Activated CD8-positive, alpha-beta memory T cell treated with anti-CD3 and anti-CD28 coated beads for 4 hours (primary cell): ENCODE measurements around the gene AMIGO1.

Source experiments
- DNase-seq, 2 donors: peaks; one replicate each; pipeline ENCODE4 v3.0.0-alpha.2; 2020; ENCODE audit warnings: low read depth in 2 of 2

Gene AMIGO1

GRCh38 chr1:109509176-109510134 is at the start of gene AMIGO1:
Gene AMIGO1 (minus strand): TSS chr1:109509727. CDS start chr1:109508912, 815 bp downstream.
- DNase-seq: peak in 1 of 2 donors; percentile 38

GRCh38 chr1:109557520-109557919 is 48.0 kb upstream of the AMIGO1 start:
- DNase-seq: no peak

- no peak for DNase-seq
Measured at GRCh38 chr1:109556563-109556962, 47.0 kb upstream of the AMIGO1 start.

GRCh38 chr1:109548321-109549267 is 39.1 kb upstream of the AMIGO1 start, which contains the start of gene GNAI3:
Gene GNAI3 (plus strand): TSS chr1:109548615. CDS start chr1:109548721, 106 bp downstream.
- peak; percentile 93 for DNase-seq

GRCh38 chr1:109547463-109548320 is 38.2 kb upstream of the AMIGO1 start:
- no peak for DNase-seq

- peak; percentile 74 to 79 for DNase-seq
Measured at GRCh38 chr1:109546311-109547109, 37.0 kb upstream of the AMIGO1 start.

- DNase-seq: no peak
Measured at GRCh38 chr1:109543988-109544735, 34.6 kb upstream of the AMIGO1 start.

- DNase-seq: no peak
Measured at GRCh38 chr1:109543283-109543987, 33.9 kb upstream of the AMIGO1 start.

- DNase-seq: no peak
Measured at GRCh38 chr1:109542657-109543056, 33.1 kb upstream of the AMIGO1 start.

GRCh38 chr1:109541102-109541501 is 31.6 kb upstream of the AMIGO1 start:
- DNase-seq: no peak

GRCh38 chr1:109539676-109540075 is 30.1 kb upstream of the AMIGO1 start, which contains the start of gene GPR61:
Gene GPR61 (plus strand): TSS chr1:109539872. CDS start chr1:109543023, 3,151 bp downstream.
- no peak for DNase-seq

- DNase-seq: no peak
Measured at GRCh38 chr1:109538827-109539555, 29.5 kb upstream of the AMIGO1 start.

- DNase-seq: no peak
Measured at GRCh38 chr1:109537450-109538178, 28.1 kb upstream of the AMIGO1 start.

GRCh38 chr1:109535971-109536491 is 26.5 kb upstream of the AMIGO1 start:
- DNase-seq: no peak

GRCh38 chr1:109535481-109535880 is 26.0 kb upstream of the AMIGO1 start:
- no peak for DNase-seq

GRCh38 chr1:109534307-109534858 is 24.9 kb upstream of the AMIGO1 start:
- DNase-seq: no peak
